SKM-1 (cell line): ENCODE data around the gene SCARF1.

ENCODE experiments used
- DNase-seq: peaks from one replicate; lab custom pipeline; 2025; ENCODE audit not compliant: unreplicated experiment; lab: John Stamatoyannopoulos, UW

The SCARF1 gene

GRCh38 chr17:1604831-1605528 is 40.6 kb downstream of the SCARF1 start:
- DNase-seq: no peak

- no peak for DNase-seq
These were observed 44.0 kb downstream of the SCARF1 start for GRCh38 chr17:1601571-1601970.

DNA sequence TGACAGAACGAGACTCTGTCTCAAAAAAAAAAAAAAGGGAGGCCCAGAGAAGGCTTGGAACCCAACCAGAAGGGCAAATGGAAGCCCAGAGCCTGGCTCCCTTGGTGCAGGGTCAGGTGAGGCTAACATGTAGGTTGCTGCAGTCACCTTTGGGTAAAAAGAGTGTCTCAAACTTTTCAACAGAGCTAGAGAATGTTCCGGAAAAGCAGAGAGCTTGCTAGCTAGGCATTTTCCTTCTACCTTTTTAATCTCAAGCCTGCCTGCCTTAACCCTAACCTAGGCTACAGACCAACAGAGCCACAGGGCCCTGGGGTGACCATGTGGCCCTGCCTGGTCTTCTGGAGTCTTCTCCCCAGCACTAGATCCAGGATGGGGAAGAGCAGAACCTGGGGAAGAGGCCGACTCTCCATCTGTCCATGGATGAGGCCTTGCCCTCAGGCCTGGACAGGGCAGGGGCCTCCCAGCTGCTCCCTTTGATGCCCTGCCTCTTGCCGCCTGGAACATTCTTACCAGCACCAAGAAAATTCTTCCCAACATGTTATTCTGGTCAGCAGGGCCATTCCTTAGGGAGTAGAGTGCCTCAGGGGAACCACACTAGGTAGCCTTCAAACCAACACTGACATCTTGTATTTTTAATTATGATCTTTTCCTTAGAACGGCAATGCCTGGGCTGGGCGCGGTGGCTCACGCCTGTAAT is 47.0 kb downstream of the SCARF1 start:
- no peak for DNase-seq

- DNase-seq: no peak
These were observed 47.6 kb downstream of the SCARF1 start for GRCh38 chr17:1597861-1598342.

- DNase-seq: no peak
These were observed 52.0 kb downstream of the SCARF1 start for GRCh38 chr17:1593630-1593931.

GRCh38 chr17:1592751-1593629 is 52.5 kb downstream of the SCARF1 start:
- DNase-seq: no peak

GRCh38 chr17:1591474-1592090 is 54.0 kb downstream of the SCARF1 start:
- no peak for DNase-seq

GRCh38 chr17:1590747-1591473 is 54.6 kb downstream of the SCARF1 start:
- no peak for DNase-seq

GRCh38 chr17:1590029-1590746 is 55.3 kb downstream of the SCARF1 start:
- no peak for DNase-seq

- DNase-seq: no peak
These were observed 56.5 kb downstream of the SCARF1 start for GRCh38 chr17:1588821-1589585.

DNA sequence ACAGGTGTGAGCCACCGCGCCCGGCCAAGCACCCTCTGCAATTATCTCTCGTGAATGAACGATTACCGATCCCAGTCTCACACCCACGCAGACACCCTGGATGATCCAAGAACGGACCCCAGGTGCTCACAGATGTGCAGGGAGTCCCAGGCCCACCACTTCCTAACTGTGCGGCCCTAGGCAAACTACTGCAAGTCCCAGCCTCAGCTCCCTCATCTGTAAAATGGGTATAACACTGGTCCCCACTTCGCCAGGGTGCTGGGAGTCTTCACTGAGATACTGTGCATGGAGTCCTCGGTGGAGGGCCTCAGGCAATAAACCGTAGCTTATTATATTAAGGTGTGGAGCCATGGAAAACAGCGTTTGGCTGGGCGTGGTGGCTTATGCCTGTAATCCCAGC is 61.4 kb downstream of the SCARF1 start:
- DNase-seq: no peak
